IMR-90 (cell line): Measurements from ENCODE around the gene CRLF1. TPM values are rescaled to one million over a fixed set of nuclear protein-coding genes. Genes with fewer than 3 reads are reported as not detected.

Experiments used
- ATAC-seq: fragments of 200-7000 bp; cut with Tn5 transposase; 2 replicates; pipeline ENCODE4 v1.9.1; 2020; ENCODE audit warnings: low read depth, mild to moderate bottlenecking, moderate library complexity
- BruUV-seq: library from RNA; stranded (reverse); fragments of 400-500 nt; replicated peaks from 2 replicates; lab custom pipeline; 2021; lab: Mats Ljungman, UMichigan
- CTCF ChIA-PET: fragments of 300-600 bp; formaldehyde crosslinking; extraction: SDS; loops from one replicate; lab custom pipeline; 2021; ENCODE audit warnings: antibody characterized with exemption; lab: Yijun Ruan, JAX
- POLR2A ChIA-PET: fragments of 300-600 bp; sonication (Branson Sonifier 250); formaldehyde crosslinking; loops from one replicate; lab custom pipeline; 2022; ENCODE audit warnings: antibody characterized with exemption; ENCODE audit not compliant: unreplicated experiment; lab: Charles Lee
- DNase-seq: peaks from one replicate; pipeline ENCODE4 v3.0.0; 2013
- H2AFZ ChIP-seq: replicated peaks from 2 replicates; pipeline ENCODE3; 2013; ENCODE audit warnings: low read length, mild to moderate bottlenecking; ENCODE audit not compliant: poor library complexity
- H2AK5ac ChIP-seq: 2 replicates; pipeline ENCODE4 v1.6.1; 2013; ENCODE audit warnings: low read depth, low read length, inconsistent platforms
- H2AK9ac ChIP-seq: replicated peaks from 2 replicates; pipeline ENCODE3; 2013; ENCODE audit warnings: mild to moderate bottlenecking, low read depth, low read length, moderate library complexity; ENCODE audit not compliant: poor library complexity
- H2BK120ac ChIP-seq: 2 replicates; pipeline ENCODE4 v1.6.1; 2013; ENCODE audit warnings: low read depth, low read length, inconsistent platforms
- H2BK15ac ChIP-seq: 3 replicates; pipeline ENCODE4 v1.6.1; 2013; ENCODE audit warnings: low read depth, low read length, inconsistent platforms
- H2BK20ac ChIP-seq: 2 replicates; pipeline ENCODE4 v1.6.1; 2013; ENCODE audit warnings: low read depth, mild to moderate bottlenecking, inconsistent platforms, low read length, moderate library complexity
- H2BK5ac ChIP-seq: 2 replicates; pipeline ENCODE4 v1.6.1; 2013; ENCODE audit warnings: mild to moderate bottlenecking, low read depth, low read length, inconsistent platforms; ENCODE audit not compliant: poor library complexity, severe bottlenecking
- H3K14ac ChIP-seq: replicated peaks from 2 replicates; pipeline ENCODE4 v1.6.1; 2013; ENCODE audit warnings: low read depth, low read length, inconsistent platforms
- H3K18ac ChIP-seq: 2 replicates; pipeline ENCODE4 v1.6.1; 2013; ENCODE audit warnings: low read depth, low read length, control low read depth
- H3K23ac ChIP-seq: 2 replicates; pipeline ENCODE4 v1.6.1; 2013; ENCODE audit warnings: low read depth, low read length, inconsistent platforms
- H3K27ac ChIP-seq: 2 replicates; pipeline ENCODE4 v1.5.1; 2013; ENCODE audit warnings: mild to moderate bottlenecking, control low read depth, low read length; ENCODE audit not compliant: insufficient read depth
- H3K27me3 ChIP-seq: 2 replicates; pipeline ENCODE4 v1.6.1; 2013; ENCODE audit warnings: low read length; ENCODE audit not compliant: control insufficient read depth, insufficient read depth
- H3K36me3 ChIP-seq: 2 replicates; pipeline ENCODE4 v1.6.1; 2013; ENCODE audit warnings: low read length, mixed read lengths; ENCODE audit not compliant: control insufficient read depth, insufficient read depth
- H3K4ac ChIP-seq: 2 replicates; pipeline ENCODE4 v1.6.1; 2013; ENCODE audit warnings: low read depth, low read length, inconsistent platforms
- H3K4me1 ChIP-seq: 2 replicates; pipeline ENCODE4 v1.6.1; 2013; ENCODE audit warnings: low read length, mixed read lengths; ENCODE audit not compliant: control insufficient read depth, insufficient read depth
- H3K4me2 ChIP-seq: 2 replicates; pipeline ENCODE4 v1.6.1; 2013; ENCODE audit warnings: low read depth, mild to moderate bottlenecking, control low read depth, low read length, moderate library complexity
- H3K4me3 ChIP-seq: 2 replicates; pipeline ENCODE4 v1.5.1; 2013; ENCODE audit warnings: low read depth, mild to moderate bottlenecking, control low read depth, low read length, moderate library complexity; ENCODE audit not compliant: insufficient read depth
- H3K56ac ChIP-seq: 2 replicates; pipeline ENCODE4 v1.6.1; 2013; ENCODE audit warnings: low read length, inconsistent platforms; ENCODE audit not compliant: insufficient read depth; ENCODE audit errors: extremely low read depth
- H3K79me1 ChIP-seq, 2 experiments: 2 replicates each; pipeline ENCODE4 v1.6.1; 2013; ENCODE audit warnings: low read length in 2 of 2, inconsistent platforms in 1 of 2, low read depth in 1 of 2
- H3K9ac ChIP-seq: 2 replicates; pipeline ENCODE4 v1.6.1; 2013; ENCODE audit warnings: low read depth, low read length, control low read depth
- H3K9me1 ChIP-seq: 2 replicates; pipeline ENCODE4 v1.6.1; 2013; ENCODE audit warnings: low read length, inconsistent platforms; ENCODE audit not compliant: insufficient read depth
- H3K9me3 ChIP-seq: 2 replicates; pipeline ENCODE4 v1.6.1; 2013; ENCODE audit warnings: low read length; ENCODE audit not compliant: control insufficient read depth, insufficient read depth
- H4K20me1 ChIP-seq: 2 replicates; pipeline ENCODE4 v1.6.1; 2013; ENCODE audit warnings: low read length, inconsistent platforms; ENCODE audit not compliant: insufficient read depth
- H4K5ac ChIP-seq: 2 replicates; pipeline ENCODE4 v1.6.1; 2013; ENCODE audit warnings: mild to moderate bottlenecking, low read depth, low read length, control low read depth
- H4K8ac ChIP-seq, 2 experiments: 2 replicates each; pipeline ENCODE4 v1.6.1; 2013; ENCODE audit warnings: low read depth in 2 of 2, low read length in 2 of 2, control low read depth in 1 of 2, inconsistent platforms in 1 of 2
- H4K91ac ChIP-seq: 2 replicates; pipeline ENCODE4 v1.6.1; 2013; ENCODE audit warnings: low read depth, low read length, inconsistent platforms; ENCODE audit not compliant: insufficient read depth
- BHLHE40 ChIP-seq: fragments of 150-350 bp; IDR thresholded peaks from 2 replicates; pipeline ENCODE4 v1.6.1; 2016; ENCODE audit warnings: mild to moderate bottlenecking, low read depth, low read length
- CTCF ChIP-seq: conservative IDR thresholded peaks from 2 replicates; pipeline ENCODE4 v1.5.1; 2012; ENCODE audit warnings: mild to moderate bottlenecking, low read depth, low read length, improper control_type of control experiment
- FOS ChIP-seq: fragments of 150-350 bp; IDR thresholded peaks from 2 replicates; pipeline ENCODE4 v1.6.1; 2016; ENCODE audit warnings: low read depth, low read length
- MAFK ChIP-seq: IDR thresholded peaks from 2 replicates; pipeline ENCODE4 v1.6.1; 2012; ENCODE audit warnings: low read depth, low read length, improper control_type of control experiment
- MAZ ChIP-seq: IDR thresholded peaks from 2 replicates; pipeline ENCODE4 v1.6.1; 2012; ENCODE audit warnings: low read depth, mild to moderate bottlenecking, low read length, improper control_type of control experiment, moderate library complexity, borderline replicate concordance
- MXI1 ChIP-seq: IDR thresholded peaks from 2 replicates; pipeline ENCODE4 v1.6.1; 2012; ENCODE audit warnings: low read depth, mild to moderate bottlenecking, low read length, moderate library complexity, borderline replicate concordance
- NFE2L2 ChIP-seq: fragments of 150-350 bp; IDR thresholded peaks from 2 replicates; pipeline ENCODE4 v1.6.1; 2016; ENCODE audit warnings: low read depth, mild to moderate bottlenecking, low read length
- POLR2A ChIP-seq: IDR thresholded peaks from 2 replicates; pipeline ENCODE4 v1.6.1; 2012; ENCODE audit warnings: mild to moderate bottlenecking, low read depth, low read length
- RAD21 ChIP-seq: IDR thresholded peaks from 2 replicates; pipeline ENCODE4 v1.6.1; 2012; ENCODE audit warnings: low read length, improper control_type of control experiment
- RCOR1 ChIP-seq: IDR thresholded peaks from 2 replicates; pipeline ENCODE4 v1.6.1; 2012; ENCODE audit warnings: mild to moderate bottlenecking, low read length, improper control_type of control experiment; ENCODE audit not compliant: insufficient replicate concordance
- SMC3 ChIP-seq: fragments of 150-350 bp; IDR thresholded peaks from 2 replicates; pipeline ENCODE4 v1.6.1; 2016; ENCODE audit warnings: low read depth, mild to moderate bottlenecking, antibody characterized with exemption, low read length, moderate library complexity
- WGBS, 2 experiments: methylation state at CpG; one replicate each; pipeline versions ENCODE4 v1.1.5 to v1.1.7; 2013; ENCODE audit warnings: missing lambda C conversion rate in 2 of 2; ENCODE audit not compliant: insufficient read length in 1 of 2; ENCODE audit errors: extremely low coverage in 2 of 2; 5-methylcytosine and 5-hydroxymethylcytosine counted together
- dilution Hi-C: fragments of 300-500 bp; cut with HindIII; formaldehyde crosslinking; loops from one replicate; pipeline ENCODE4 v1.14.3; 2018; ENCODE audit warnings: low sequenced_read_pairs; ENCODE audit not compliant: unreplicated experiment
- in situ Hi-C: fragments of 300-500 bp; cut with MboI; formaldehyde crosslinking; loops from 3 replicates; pipeline ENCODE4 v1.14.3; 2019; ENCODE audit warnings: low sequenced_read_pairs, inconsistent platforms, mixed read lengths
- intact Hi-C: fragments of 100-400 bp; cut with micrococcal nuclease; formaldehyde crosslinking; loops from 2 replicates; pipeline ENCODE4 v1.10.0; 2022
- polyA plus RNA-seq, 3 experiments: library from polyadenylated mRNA; depleted of rRNA; stranded (reverse); fragments of >200 nt; gene quantifications; 2 replicates each; pipeline ENCODE4 v1.2.3, GENCODE V29; 2012; ENCODE audit warnings: low replicate concordance in 1 of 3
- total RNA-seq: library from RNA; depleted of rRNA; stranded (reverse); fragments of >200 nt; gene quantifications from 2 replicates; pipeline ENCODE4 v1.2.3, GENCODE V29; 2012
- TF ChIP-seq, protein P1 (sequence below): fragments of 150-350 bp; IDR thresholded peaks from 2 replicates; pipeline ENCODE4 v1.6.1; 2017; ENCODE audit warnings: mild to moderate bottlenecking, antibody characterized with exemption, low read length, low read depth
- TF ChIP-seq, protein P2 (sequence below): fragments of 150-350 bp; IDR thresholded peaks from 2 replicates; pipeline ENCODE4 v1.6.1; 2016; ENCODE audit warnings: low read depth, mild to moderate bottlenecking, low read length, moderate library complexity, borderline replicate concordance

Gene CRLF1
- total and polyA plus RNA-seq, 2 of the 4 experiments (the other 2 are of a cell fraction), result 0.18 to 3.1 TPM

- H3K18ac ChIP-seq, result no peak overlapping the region
- H3K9me1 ChIP-seq, result no peaks in the 10 kb centered on the region
- WGBS, 2 experiments, result no CpG with 5 or more reads among the region's 10 CpGs
- no peak overlapping the region for H3K14ac ChIP-seq
- no peak overlapping the region for H3K56ac ChIP-seq
- H3K27ac ChIP-seq, result no peak overlapping the region
- H2BK120ac ChIP-seq, result no peak overlapping the region
- H4K5ac ChIP-seq, result no peak overlapping the region
- no peak overlapping the region for H2BK5ac ChIP-seq
- no peak overlapping the region for H4K8ac ChIP-seq
- no peak overlapping the region for H3K4me2 ChIP-seq
- H2BK20ac ChIP-seq, result no peak overlapping the region
- H3K36me3 ChIP-seq, result no peaks in the 10 kb centered on the region
- no peak overlapping the region for H2AFZ ChIP-seq
- ChIA-PET CTCF (interaction anchor here (0.5 to 0.6 kb wide), 2 partner anchors 31 to 84 kb away, joined by 3 read pairs; no protein-coding TSS in a partner anchor), POLR2A (no interaction called here)
- BruUV-seq, result no TSS peak
- DNase-seq, result no peak
- intact Hi-C loops (no loop called here), dilution Hi-C loops (no loop called here), in situ Hi-C loops (no loop called here)
- no peak overlapping the region for H2BK15ac ChIP-seq
- peaks cover 63% of the 10 kb centered on the region for H3K27me3 ChIP-seq
- no peak overlapping the region for H4K91ac ChIP-seq
- TF ChIP-seq MXI1, result no peak
- TF ChIP-seq, protein P1, sequence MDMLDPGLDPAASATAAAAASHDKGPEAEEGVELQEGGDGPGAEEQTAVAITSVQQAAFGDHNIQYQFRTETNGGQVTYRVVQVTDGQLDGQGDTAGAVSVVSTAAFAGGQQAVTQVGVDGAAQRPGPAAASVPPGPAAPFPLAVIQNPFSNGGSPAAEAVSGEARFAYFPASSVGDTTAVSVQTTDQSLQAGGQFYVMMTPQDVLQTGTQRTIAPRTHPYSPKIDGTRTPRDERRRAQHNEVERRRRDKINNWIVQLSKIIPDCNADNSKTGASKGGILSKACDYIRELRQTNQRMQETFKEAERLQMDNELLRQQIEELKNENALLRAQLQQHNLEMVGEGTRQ, result no peak
- TF ChIP-seq RAD21, result no peak
- no peak for TF ChIP-seq NFE2L2
- no peak for TF ChIP-seq CTCF
- no peak for TF ChIP-seq RCOR1
- no peak for TF ChIP-seq MAZ
- TF ChIP-seq POLR2A, result no peak
- TF ChIP-seq MAFK, result no peak
- no peak for TF ChIP-seq FOS
- no peak for TF ChIP-seq SMC3
- TF ChIP-seq, protein P2, sequence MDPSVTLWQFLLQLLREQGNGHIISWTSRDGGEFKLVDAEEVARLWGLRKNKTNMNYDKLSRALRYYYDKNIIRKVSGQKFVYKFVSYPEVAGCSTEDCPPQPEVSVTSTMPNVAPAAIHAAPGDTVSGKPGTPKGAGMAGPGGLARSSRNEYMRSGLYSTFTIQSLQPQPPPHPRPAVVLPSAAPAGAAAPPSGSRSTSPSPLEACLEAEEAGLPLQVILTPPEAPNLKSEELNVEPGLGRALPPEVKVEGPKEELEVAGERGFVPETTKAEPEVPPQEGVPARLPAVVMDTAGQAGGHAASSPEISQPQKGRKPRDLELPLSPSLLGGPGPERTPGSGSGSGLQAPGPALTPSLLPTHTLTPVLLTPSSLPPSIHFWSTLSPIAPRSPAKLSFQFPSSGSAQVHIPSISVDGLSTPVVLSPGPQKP, result no peak
- no peak for TF ChIP-seq BHLHE40
- H4K20me1 ChIP-seq, result peaks cover 8% of the 10 kb centered on the region
- H2AK5ac ChIP-seq, result no peak overlapping the region
- no peak for ATAC-seq
- no peaks in the 10 kb centered on the region for H3K9me3 ChIP-seq
- H2AK9ac ChIP-seq, result peak overlapping the region; percentile 16
- no peak overlapping the region for H3K4ac ChIP-seq
- peaks cover 5% of the 10 kb centered on the region; the same call in 1 of the 2 replicates for H3K4me1 ChIP-seq
- H3K4me3 ChIP-seq, result no peak overlapping the region
- no peaks in the 10 kb centered on the region for H3K79me1 ChIP-seq
- no peak overlapping the region for H3K23ac ChIP-seq
- no peak overlapping the region for H3K9ac ChIP-seq
These were observed 1.8 kb downstream of the CRLF1 start for GRCh38 chr19:18604820-18605159.
